GM21576 (cell line): Measurements from ENCODE around the gene SUGCT.

Experiments used
- ATAC-seq: cut with Tn5 transposase; IDR thresholded peaks from one replicate; pipeline ENCODE4 v1.9.1; 2021; ENCODE audit warnings: mild to moderate bottlenecking, moderate library complexity; ENCODE audit not compliant: unreplicated experiment

The SUGCT gene

DNA sequence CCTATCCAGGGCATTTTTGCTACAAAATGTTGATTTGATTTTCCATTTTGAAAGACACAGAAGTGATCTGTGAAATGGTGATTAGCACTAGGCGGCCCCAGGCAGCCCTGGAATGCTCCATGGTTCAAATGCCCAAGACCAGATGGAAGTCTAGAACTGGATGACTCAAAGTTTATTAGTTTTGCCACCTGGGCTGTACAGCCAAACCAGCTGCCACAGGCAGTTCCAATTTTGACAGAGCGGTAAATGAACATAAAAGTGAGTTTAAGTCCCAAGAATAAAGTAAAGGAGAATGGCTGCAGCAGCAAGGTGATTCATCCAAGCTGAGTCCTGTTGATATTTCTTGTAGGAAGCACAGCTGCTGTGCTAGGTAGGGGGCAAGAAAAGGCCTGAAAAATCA, 180.5 kb downstream of the SUGCT start:
- no peak for ATAC-seq

DNA sequence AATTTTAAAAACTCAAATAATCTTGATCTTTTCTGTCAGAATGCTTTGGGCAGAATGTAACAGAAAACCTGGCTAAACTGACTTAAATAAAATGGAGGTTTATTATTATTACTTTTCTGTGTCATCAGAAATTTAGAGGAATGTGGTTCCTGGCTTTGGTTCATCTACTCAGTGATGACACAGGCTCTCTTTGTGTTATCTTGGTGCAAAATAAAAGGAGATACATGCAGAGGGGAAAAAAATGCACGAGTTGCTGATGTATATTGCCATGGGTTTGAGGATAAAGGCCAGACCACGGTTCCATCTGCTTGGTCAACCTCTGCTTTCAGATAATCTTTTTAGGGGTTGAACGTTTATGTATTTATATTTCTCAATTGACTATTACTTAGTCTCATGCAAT, 181.4 kb downstream of the SUGCT start:
- no peak for ATAC-seq

DNA sequence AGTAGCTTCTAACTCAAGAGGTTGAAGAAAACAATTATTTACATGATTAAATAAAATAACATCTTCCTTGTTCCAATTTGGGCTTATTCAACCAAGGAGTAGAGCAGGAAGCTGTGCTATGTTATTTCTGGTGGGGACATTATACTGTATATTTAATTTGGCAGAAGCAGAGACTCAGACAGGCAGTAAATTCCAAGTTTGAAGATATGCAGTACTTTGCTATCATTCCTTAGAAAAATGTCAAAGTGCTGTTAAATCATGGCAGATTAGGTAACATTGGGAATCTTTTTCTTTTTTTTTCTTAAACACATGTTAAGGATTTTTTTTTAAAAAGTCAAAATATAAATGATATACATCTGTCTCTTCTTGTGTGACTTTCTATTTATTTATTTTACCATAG, 190.1 kb downstream of the SUGCT start:
- ATAC-seq: no peak

DNA sequence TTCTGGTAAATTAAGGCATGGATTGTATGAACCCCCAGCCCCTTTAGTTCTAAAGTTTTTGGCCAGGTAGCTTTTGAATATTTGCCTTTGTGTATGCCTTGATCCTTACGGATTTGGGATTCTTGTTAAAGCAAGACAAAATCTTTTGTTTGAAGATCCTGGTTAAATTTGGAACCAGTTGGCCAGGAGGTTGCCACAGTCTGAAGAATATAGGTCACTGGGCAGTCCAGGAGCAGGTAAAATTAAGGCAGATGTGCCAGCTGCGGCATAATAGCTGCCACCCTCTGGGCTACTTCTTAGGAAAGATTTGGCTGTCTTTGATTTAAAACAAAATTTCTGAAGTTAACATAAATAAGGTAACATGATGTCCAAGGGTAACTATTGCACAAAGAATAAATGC, 192.3 kb downstream of the SUGCT start:
- ATAC-seq: no peak

DNA sequence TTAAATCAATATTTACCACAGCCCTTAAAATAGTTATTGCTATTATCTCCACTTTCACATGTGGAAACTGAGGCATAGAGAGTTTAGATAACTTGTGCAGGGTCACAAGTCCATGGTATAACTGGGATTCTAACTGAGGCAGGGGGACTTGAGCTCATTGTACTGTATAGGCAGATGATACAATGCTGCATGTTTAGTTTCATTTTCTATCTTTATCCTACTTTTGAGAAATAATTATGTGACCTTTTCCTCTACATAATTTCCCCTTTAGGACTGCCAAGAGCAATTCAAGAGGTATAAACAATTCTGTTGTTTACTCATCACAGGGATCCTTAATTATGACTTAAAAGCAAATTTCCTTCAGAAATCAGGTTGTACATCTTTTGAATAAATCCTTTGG, 193.1 kb downstream of the SUGCT start:
- ATAC-seq: no peak

DNA sequence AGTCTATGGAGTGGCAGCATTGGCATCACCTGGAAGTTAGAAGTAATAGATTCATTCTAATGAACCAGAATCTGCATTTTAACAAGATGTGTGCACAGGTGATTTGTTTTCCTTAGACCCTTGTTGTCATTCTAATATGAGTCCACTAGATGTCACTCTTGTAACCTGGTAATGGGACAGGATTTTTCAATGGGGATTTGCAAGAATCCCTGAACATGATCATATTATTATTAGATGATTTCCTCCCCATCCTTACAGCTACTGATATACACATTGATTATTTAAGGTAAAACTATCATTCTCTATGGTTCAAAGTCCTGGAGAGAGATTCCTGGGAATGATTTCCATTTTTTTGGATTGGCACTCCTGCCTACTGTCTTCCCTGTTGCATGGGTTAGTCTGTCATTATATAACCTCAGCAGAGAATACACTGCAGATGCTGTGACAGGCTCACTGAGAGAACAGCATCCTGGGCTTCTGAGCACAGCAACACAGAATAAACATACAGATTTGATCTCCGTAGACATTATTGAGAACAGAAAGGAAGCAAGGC, 194.9 kb downstream of the SUGCT start:
- no peak for ATAC-seq

DNA sequence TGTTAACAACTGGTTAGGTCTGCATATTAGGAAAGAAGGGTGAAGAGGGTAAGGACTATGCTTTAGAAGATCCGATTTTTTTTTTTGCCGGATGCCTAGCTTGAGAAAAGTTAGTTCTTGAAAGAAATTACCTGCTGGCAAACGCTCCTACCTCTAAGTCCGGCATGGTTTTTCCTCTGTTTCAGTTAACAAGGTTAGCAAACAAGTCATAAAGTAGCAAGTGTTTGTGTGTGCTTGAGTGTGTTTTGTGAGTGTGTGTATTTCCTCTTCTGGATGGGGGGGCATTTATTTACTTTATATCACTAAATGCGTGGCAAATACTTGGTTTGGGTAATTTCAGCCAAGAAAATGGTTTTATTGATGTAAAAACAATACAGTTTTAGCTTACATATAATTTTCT, 195.6 kb downstream of the SUGCT start:
- ATAC-seq: no peak

DNA sequence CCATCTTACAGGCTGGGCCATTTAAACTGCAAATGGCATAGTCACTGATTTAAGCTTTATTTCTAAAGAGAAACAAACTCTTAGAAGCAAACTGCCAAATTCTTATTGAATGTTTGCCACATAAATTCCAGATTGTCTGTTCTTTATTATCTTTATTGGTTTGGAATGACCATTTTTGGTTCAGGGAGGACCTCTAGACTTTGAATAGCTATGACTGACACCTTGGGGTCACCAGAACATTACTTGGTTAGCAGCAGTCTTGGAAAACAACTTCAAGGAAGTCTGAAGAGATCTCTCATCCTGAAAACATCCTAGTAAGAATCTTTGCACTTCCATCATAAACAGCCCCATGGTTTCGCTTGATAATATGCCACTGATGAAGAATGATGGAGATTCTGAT, 197.1 kb downstream of the SUGCT start:
- no peak for ATAC-seq

DNA sequence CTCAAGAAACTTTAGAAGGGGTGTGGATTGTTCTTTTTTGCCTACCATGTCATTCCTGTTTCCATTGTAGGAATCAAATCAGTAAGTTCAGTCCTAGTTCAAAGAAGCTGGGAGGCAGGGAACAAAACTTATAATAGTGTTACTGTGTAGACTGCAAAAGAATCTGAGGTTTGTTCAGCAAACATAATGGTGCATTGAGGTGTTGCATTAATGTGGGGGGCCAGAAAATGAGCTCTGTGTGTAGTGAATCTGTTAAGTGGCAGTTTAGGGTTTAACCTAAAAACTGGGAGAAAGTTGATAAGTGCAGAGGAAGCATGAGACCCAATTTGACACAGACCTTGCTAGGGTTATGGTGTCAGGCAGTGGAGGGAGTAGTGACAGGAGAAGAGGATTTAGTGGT, 197.7 kb downstream of the SUGCT start:
- no peak for ATAC-seq

DNA sequence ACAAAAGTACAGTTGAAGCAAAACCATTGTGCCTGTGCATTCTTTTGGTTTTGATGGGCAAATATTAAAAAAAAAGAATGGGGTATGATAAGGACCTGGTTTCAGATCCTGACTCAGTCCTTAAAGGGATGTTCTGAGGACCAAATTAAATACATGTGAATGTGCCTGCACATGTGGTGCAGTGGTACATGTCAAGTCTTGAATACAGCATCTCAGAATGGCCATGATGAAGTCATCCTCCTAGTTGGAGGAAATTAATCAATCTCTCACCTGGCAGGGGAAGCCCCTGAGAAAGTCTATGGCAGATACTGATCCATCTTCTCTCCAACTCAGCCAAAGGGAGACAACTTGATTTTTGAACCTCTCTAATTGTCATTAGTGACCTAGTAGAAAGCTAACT, 207.0 kb downstream of the SUGCT start:
- ATAC-seq: no peak

DNA sequence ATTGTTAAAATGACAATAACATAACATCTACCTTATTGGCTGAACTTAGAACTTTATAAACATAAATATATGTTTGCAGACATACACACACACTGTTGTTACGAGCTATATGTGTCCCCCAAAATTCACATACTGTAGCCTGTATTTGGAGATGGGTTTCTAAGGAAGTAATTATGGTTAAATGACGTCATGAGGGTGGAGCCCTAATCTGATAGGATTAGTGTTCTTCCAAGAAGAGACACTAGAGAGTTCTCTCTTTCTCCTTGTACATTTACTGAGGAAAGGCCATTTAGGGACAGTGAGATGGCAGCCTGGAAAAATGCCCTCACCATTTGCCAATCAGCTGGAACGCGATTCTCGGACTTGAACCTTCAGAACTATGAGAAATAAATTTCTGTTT, 211.7 kb downstream of the SUGCT start:
- no peak for ATAC-seq

DNA sequence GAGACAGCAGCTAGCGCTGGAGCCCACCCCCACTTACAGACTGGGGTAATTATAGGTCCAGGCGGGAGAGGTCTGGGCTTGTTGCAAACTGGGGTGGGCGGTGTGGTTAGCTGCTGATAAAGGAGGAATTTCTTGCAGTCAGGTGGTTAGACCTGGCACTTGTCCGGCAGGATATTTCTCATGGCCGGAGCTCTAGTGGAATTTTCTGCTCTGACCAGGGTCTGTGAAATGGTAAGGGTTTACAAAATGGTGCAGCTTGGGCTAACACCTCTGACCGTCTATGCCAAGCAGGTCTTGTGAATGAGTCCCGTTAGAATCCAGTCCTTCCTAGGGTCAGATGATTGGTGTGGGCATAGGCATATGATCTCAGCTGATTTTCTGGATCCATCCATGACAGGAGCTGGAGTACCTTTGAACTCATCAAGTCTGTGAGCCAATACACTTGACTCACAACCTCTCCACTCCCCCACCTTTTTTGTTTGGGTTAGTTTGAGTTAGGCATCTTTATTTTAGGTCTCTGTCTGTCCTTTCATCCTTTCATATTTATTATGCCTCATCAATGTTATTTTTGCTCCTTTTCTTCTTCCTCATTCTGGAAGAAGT, 213.4 kb downstream of the SUGCT start:
- ATAC-seq: no peak

DNA sequence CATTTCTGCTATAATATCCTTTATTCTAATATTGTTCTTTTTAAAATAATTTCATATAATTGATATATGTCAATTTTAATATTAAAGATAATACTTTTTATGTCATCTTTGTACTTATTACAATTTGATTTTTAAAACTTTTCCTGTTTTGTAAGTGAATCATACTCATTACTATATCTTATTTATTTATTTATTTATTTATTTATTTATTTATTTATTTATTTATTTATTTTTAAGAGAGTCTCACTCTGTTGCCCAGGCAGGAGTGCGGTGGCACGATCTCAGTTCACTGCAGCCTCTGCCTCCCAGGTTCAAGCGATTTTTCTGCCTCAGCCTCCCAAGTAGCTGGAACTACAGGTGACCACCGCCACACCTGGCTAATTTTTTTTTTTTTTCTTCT, 215.3 kb downstream of the SUGCT start:
- ATAC-seq: no peak

DNA sequence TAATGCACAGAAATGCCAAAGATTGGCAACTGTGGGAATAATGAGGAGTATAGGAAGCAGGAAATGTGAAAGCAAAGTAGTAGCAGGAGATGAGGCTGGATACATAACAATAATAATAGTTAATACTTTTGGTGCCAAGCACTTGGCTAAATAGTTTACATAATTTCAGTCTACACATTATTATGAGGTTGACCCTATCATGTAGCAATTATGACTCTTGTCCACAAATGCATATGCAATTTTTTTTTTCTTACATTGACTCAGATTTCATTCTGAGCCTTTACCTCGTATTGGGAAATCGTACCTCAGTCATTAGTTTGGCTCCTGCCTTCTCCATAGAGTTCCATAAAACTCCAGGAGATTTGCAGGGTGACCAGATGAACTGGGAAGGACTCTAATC, 219.9 kb downstream of the SUGCT start:
- no peak for ATAC-seq

DNA sequence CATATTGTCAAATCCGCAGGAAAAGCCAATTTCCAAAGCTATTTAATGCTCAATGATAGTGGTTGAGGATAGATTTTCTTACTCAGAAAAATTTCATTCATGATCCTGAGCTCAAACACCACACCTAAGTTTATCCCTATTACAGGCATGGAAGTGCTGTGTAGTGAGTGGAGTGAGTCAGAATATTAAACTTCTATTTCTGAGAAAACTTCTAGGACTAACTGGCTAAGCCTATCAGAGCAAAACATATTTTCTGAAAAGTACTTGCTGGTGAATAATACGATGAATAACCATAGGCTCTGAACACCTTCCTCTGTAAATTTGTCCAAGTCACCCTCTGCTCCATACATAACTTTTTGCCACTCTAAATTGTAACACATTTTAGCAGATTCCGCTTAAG, 221.5 kb downstream of the SUGCT start:
- ATAC-seq: no peak

DNA sequence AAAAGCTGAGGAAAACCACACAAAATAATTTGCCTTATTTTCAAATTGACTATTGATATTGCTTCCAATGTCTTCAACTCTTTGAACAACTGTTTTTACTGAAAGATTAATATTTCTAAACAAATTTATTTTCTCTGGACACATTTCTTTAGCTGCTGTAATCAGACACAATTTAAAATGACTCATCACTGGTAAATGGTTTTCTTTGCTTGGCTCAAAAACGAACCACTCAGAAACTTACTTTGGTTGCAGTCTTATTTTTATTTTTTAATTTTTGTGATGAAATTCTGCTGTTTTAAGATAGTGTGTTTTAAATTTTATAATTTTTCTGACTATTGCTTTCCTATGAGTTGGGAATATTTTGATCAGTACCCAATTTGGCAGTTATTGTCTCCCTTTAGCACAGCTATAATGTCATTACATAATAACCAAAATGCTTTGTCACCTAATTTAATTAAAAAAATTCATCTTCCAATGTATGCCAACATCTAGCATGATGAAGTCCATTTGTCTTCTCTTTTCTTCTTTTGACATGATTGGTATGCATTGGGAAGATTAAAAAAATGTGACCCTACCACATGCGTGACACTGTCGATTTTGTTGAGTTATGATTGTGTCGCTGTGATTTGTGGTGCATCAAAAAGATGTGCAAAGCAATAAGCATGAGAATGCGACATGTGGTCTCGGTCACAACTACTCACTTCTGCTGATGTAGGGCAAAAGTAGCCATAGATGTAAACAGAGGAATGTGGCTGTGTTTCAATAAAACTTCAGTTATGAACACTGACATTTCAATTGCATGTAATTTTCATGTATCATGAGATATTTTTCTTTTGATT, 222.3 kb downstream of the SUGCT start:
- ATAC-seq: no peak

DNA sequence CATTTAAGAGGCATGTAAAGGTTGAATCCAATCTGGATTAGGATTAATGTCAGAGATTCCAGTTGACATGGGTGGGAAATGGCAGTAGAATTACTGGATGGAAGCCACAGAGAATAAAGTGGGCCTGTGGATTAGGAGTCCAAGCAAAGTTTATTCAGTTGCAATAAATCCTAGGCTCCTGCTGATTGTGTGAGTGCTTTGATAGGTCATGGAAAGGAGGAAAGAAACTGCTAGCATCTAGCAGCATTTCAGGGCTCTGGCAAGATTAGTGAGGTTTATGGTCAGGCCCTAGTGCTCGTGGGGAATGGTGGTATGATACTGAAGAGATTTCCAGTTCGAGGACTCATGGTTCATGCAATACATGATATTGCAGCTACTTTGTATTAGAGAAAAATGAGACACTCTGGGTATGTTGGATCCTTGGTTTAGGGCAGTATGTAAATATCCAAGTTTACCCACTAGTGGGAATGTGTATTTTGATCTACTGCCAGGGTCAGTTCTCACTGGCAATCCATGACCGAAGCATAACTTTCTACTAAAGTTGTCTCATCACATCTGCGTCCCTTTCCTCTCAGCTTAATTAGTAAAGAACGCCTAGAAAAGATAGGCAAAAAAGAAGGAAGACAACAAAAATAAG, 235.0 kb downstream of the SUGCT start:
- no peak for ATAC-seq

DNA sequence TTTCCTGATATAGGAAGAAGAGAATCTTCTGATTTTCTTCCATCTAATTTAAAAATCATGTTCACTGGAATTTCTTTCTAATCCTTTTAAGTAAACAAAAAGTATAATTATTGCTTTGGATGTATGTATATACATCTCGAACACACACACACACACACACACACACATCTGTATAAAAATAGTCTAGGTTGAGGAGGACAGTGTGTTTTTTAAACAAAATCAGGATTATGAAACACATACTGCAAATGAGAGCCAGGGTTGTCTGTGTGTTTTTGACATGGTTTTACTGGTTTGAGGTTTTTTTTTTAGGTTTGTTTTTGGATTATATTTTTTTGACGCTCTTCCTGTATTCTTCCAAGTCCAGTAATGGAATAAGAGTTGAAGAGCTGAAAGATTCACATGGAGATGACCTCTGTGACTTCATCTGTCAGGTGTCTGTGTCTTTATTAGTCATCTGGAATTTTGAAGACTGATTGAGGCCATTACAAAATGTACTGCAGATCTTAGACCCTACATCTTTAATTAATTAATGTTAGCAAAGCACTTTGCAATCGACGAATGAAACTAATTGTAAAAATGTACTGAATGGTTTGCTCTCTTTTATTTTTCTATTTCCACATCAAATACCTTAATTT, 237.1 kb downstream of the SUGCT start:
- ATAC-seq: no peak

DNA sequence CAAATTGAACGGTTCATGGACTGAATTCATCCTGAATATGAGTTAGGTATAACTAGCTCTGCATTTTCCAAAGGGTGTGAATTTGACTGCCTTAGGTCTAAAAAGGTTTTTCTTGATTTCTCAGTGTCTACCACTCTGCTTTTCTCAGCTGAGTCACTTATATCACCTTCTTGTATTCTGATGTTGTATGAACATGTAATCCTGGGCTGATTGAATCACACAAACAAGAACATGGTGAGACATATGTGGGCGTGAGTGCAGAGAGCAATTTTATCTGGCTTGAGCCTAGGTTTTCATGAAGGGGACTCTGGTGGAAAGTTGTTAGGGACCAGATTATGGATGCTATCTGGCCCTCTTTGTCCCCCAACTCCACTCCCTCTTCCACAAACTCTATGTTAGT, 239.8 kb downstream of the SUGCT start:
- ATAC-seq: no peak

DNA sequence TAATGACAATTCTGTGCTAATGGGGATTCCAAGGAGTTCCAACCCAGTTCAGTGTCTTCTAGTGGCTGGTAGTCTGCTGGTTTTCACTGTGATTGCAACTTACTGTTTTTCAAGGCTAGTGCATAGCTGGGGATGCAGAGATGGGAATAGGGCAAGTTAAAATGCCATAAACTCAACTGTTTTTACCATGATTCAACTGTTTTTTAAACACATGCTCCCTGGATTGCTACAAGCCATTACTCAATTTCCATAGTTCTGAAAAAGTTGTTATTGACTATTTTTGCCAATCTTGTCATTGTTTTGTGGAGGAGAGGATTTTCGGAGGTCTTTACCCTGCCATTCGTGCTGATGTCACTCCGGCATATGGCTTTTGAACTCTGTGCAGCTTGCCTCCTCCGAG, 245.3 kb downstream of the SUGCT start:
- no peak for ATAC-seq

DNA sequence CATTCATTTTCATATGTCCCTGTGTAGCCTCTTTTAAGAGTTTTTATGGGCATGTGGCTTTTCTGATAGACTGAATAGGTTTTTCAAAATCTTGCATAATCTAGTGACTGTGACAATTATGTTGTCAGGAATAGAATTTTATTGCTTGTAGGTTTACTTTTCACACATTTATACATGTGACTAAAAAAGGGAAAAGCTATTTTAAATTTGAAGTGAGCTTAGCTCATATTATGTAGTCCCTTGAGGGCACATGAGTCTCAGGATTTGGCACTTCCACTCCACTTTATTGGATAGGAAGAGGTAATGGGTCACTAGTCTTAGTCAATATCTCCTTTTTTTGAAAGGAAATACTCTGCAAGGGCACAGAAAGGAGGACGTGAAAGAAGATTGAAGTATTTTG, 247.3 kb downstream of the SUGCT start:
- no peak for ATAC-seq

DNA sequence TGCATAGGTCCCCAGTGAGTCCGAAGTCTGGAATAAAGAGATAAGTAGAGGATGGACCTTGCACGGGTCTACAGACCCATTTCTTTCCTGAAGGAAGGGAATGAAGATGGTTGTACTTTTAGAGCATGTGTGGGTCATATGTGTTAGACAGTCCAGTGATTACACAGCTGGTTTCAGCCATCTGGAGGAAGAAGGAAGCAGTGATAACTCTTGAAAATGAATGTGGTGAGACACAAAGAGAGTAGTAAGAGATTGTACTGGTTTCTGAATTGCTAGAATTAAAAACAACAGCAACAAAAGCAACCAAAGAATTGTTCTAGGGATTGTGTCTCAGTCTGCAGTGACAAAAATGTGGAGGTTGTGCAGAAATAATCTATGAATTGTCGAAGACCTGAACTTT, 258.9 kb downstream of the SUGCT start:
- no peak for ATAC-seq
